Measurements from ENCODE around the gene EXOC4. TPM values are rescaled to one million over a fixed set of nuclear protein-coding genes. Genes with fewer than 3 reads are reported as not detected.

The EXOC4 gene
- total and polyA plus RNA-seq, 2 donors (not counting 3 experiments of a cell fraction or from before 2014, with no cell fraction given) = 20.3 to 73.1 TPM

GRCh38 chr7:133303931-133304330, 51.1 kb downstream of the EXOC4 start:
- no peak overlapping the region for H3K4me3 ChIP-seq (replicated peaks in 1 of 3; ENCODE audit: insufficient read depth in 1 of 3, low read depth in 1 of 3, low read length in 3 of 3)
- no peaks in the 10 kb centered on the region for H3K9me3 ChIP-seq (replicated peaks; ENCODE audit: control insufficient read depth, insufficient read depth, low read length)
- H3K36me3 ChIP-seq (ENCODE audit: control insufficient read depth in 2 of 2, extremely low read depth in 1 of 2, insufficient read depth in 2 of 2, low read length in 2 of 2) = peaks cover 0 to 2% of the 10 kb centered on the region in 2 experiments
- no peaks in the 10 kb centered on the region for H4K20me1 ChIP-seq (replicated peaks; ENCODE audit: control insufficient read depth, extremely low read depth, insufficient read depth, low read length)
- no TSS peak for BruUV-seq (replicated peaks)
- peaks cover 3% of the 10 kb centered on the region for H3K4me1 ChIP-seq (ENCODE audit: control insufficient read depth, extremely low read depth, insufficient read depth, low read length)
- no peaks in the 10 kb centered on the region for H3K27me3 ChIP-seq (ENCODE audit: control insufficient read depth in 2 of 2, insufficient read depth in 2 of 2, low read length in 2 of 2)
- intact Hi-C loops (cut with micrococcal nuclease) (no loop called here), dilution Hi-C loops (cut with MboI; ENCODE audit: extremely low pct_ligation_motif_present, low sequenced_read_pairs) (no loop called here)
- ChIA-PET POLR2A (no interaction called here), CTCF (interaction anchor here (2.0 kb wide), 1 partner anchor 11 kb away, joined by 8 read pairs; no protein-coding TSS in a partner anchor)
- TF ChIP-seq FOS (IDR thresholded peaks at IDR 0.05; ENCODE audit: borderline replicate concordance, insufficient read depth, low read length) = no peak
- TF ChIP-seq POLR2AphosphoS5 (IDR thresholded peaks at IDR 0.05; ENCODE audit: insufficient read depth, low read depth, low read length) = no peak
- TF ChIP-seq JUN (IDR thresholded peaks at IDR 0.05; ENCODE audit: borderline replicate concordance, insufficient read depth, insufficient read length, low read depth) = no peak
- TF ChIP-seq CTCF (IDR thresholded peaks at IDR 0.05; ENCODE audit: extremely low read depth in 1 of 2, insufficient read depth in 1 of 2, low read depth in 1 of 2, low read length in 2 of 2) = no peak
- no peak for TF ChIP-seq GATA2 (IDR thresholded peaks at IDR 0.05; ENCODE audit: insufficient read depth, insufficient read length, low read depth, low read length)
- no peak for TF ChIP-seq POLR2A (IDR thresholded peaks at IDR 0.05; ENCODE audit: low read depth, low read length)
- no peak for TF ChIP-seq MAX (IDR thresholded peaks at IDR 0.05; ENCODE audit: insufficient read depth, insufficient read length)
- no peak for TF ChIP-seq EZH2 (IDR thresholded peaks at IDR 0.05; ENCODE audit: borderline replicate concordance, low read depth, low read length, severe bottlenecking)
- TF ChIP-seq MYC (IDR thresholded peaks at IDR 0.05; ENCODE audit: low read depth, low read length) = no peak
- no peaks in the 10 kb centered on the region for H3K79me2 ChIP-seq (ENCODE audit: control insufficient read depth, insufficient read depth, low read length)
- no peak overlapping the region for H3K27ac ChIP-seq (ENCODE audit: insufficient read depth, low read depth, low read length)
- no peak overlapping the region for H3K9ac ChIP-seq (replicated peaks; ENCODE audit: extremely low read depth, insufficient read depth, low read length)
- DNase-seq (ENCODE audit: low read depth, low spot score) (no peak), FAIRE-seq (no peak)
- no peaks in the 10 kb centered on the region for H3K9me1 ChIP-seq (replicated peaks; ENCODE audit: control insufficient read depth, extremely low read depth, insufficient read depth, low read length)
- H3K4me2 ChIP-seq (ENCODE audit: insufficient read depth, low read length) = no peak overlapping the region
- H2AFZ ChIP-seq (ENCODE audit: low read depth, low read length) = no peak overlapping the region
